ENCODE results near the gene STARD10. TPM values are rescaled to one million over a fixed set of nuclear protein-coding genes. Genes with fewer than 3 reads are reported as not detected.
"Not testable (repeated sequence)": the region's sequence is repeated elsewhere in the genome, so short reads cannot be mapped to it uniquely, and the experiment has no call there.

Gene STARD10
- total RNA-seq, 3 donors from 2014 or later: 177 to 472 (median 306) TPM

DNA sequence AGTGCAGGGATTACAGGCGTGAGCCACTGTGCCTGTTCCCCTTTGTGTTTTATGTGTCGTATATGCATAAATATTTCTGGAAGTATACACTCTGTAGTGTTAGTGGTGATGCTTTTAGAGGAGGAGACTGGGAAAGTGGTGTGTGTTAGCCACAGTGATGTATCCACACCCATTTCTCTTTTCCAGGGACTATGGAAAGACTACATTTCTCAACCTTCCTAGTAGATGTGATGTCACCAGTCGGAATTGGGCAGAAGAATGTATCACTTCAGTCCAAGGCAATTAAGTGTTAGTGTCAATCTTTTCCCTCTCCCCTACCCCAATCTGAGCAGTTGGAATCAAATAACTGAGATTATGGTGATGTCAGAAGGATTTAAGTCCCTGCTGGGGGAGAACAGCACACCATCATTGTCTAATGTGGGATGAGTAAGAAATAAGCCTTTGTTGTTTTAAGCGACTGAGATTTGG lies 14.5 kb upstream of the STARD10 start:
- Histone ChIP-seq H3K36me3 (ENCODE audit: low read depth) (no peaks in the 10 kb centered on the region), H3K4me3 (no peak overlapping the region), H3K9me3 (no peaks in the 10 kb centered on the region), H3K4me1 (ENCODE audit: low read depth) (peaks cover 7% of the 10 kb centered on the region)
- intact Hi-C loops (cut with DNase I, micrococcal nuclease): no loop called here
- DNase-seq (no peak), ATAC-seq (no peak)
- TF ChIP-seq, protein P1, sequence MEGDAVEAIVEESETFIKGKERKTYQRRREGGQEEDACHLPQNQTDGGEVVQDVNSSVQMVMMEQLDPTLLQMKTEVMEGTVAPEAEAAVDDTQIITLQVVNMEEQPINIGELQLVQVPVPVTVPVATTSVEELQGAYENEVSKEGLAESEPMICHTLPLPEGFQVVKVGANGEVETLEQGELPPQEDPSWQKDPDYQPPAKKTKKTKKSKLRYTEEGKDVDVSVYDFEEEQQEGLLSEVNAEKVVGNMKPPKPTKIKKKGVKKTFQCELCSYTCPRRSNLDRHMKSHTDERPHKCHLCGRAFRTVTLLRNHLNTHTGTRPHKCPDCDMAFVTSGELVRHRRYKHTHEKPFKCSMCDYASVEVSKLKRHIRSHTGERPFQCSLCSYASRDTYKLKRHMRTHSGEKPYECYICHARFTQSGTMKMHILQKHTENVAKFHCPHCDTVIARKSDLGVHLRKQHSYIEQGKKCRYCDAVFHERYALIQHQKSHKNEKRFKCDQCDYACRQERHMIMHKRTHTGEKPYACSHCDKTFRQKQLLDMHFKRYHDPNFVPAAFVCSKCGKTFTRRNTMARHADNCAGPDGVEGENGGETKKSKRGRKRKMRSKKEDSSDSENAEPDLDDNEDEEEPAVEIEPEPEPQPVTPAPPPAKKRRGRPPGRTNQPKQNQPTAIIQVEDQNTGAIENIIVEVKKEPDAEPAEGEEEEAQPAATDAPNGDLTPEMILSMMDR (IDR thresholded peaks at IDR 0.05): no peak

- no peaks in the 10 kb centered on the region for H3K36me3 ChIP-seq (ENCODE audit: low read depth)
- no peak for DNase-seq
- TF ChIP-seq, protein P1 (IDR thresholded peaks at IDR 0.05): no peak
- no peak overlapping the region for H3K4me3 ChIP-seq
- no peaks in the 10 kb centered on the region for H3K9me3 ChIP-seq
- intact Hi-C loops (cut with DNase I, micrococcal nuclease): no loop called here
- H3K4me1 ChIP-seq (ENCODE audit: low read depth): peaks cover 2% of the 10 kb centered on the region
- peak; percentile 35 for ATAC-seq
Measured at GRCh38 chr11:72807792-72808191, 13.9 kb upstream of the STARD10 start.

DNA sequence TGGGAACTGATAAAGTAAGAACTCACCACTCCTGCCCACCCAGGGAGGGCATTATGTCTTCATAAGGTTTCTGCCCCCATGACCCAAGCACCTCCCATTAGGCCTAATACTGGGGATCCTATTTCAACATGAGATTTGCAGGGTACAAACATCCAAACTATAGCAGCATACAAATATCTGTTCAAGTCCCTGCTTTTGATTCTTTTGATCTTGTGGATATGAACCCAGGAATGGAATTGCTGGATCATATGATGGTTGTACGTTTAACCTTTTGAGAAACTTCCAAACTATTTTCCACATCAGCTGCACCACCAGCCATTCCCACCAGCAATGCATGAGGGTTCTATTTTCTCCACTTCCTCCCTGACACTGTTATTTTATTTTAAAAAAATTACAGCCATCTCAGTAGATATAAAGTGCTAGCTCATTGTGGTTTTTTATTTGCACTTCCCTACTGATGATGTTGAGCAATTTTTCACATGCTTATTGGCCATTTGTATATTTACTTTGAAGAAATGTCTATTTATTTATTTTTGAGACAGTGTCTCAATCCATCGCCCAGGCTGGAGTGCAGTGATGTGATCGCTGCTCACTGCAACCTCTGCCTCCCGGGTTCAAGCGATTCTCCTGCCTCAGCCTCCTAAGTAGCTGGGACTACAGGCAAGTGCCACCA lies 13.3 kb upstream of the STARD10 start:
- Histone ChIP-seq H3K4me1 (ENCODE audit: low read depth) (no peaks in the 10 kb centered on the region), H3K4me3 (no peak overlapping the region), H3K36me3 (ENCODE audit: low read depth) (no peaks in the 10 kb centered on the region), H3K9me3 (no peaks in the 10 kb centered on the region)
- DNase-seq (peak in 1 of 3 donors; percentile 26), ATAC-seq (peak; percentile 31)
- intact Hi-C loops (cut with DNase I, micrococcal nuclease): no loop called here
- TF ChIP-seq, protein P1 (IDR thresholded peaks at IDR 0.05): no peak

GRCh38 chr11:72806378-72806777 lies 12.5 kb upstream of the STARD10 start:
- H3K4me3 ChIP-seq; ATAC-seq; H3K4me1 ChIP-seq (ENCODE audit: low read depth); H3K36me3 ChIP-seq (ENCODE audit: low read depth); H3K9me3 ChIP-seq; intact Hi-C loops (cut with DNase I, micrococcal nuclease): not testable (repeated sequence)
- peak in 1 of 3 donors; percentile 13 for DNase-seq

GRCh38 chr11:72805216-72805615 lies 11.4 kb upstream of the STARD10 start:
- peak in 2 of 3 donors; percentile 2 to 4 for DNase-seq
- TF ChIP-seq, protein P1 (IDR thresholded peaks at IDR 0.05): no peak
- no peak for ATAC-seq
- Histone ChIP-seq H3K4me3 (no peak overlapping the region), H3K36me3 (ENCODE audit: low read depth) (no peaks in the 10 kb centered on the region), H3K9me3 (no peaks in the 10 kb centered on the region), H3K4me1 (ENCODE audit: low read depth) (no peaks in the 10 kb centered on the region)
- intact Hi-C loops (cut with DNase I, micrococcal nuclease): no loop called here

- no peak for ATAC-seq
- intact Hi-C loops (cut with DNase I, micrococcal nuclease): no loop called here
- TF ChIP-seq, protein P1 (IDR thresholded peaks at IDR 0.05): no peak
- no peak overlapping the region for H3K4me3 ChIP-seq
- no peaks in the 10 kb centered on the region for H3K4me1 ChIP-seq (ENCODE audit: low read depth)
- peak in 1 of 3 donors; percentile 3 for DNase-seq
- no peaks in the 10 kb centered on the region for H3K9me3 ChIP-seq
- no peaks in the 10 kb centered on the region for H3K36me3 ChIP-seq (ENCODE audit: low read depth)
Measured at GRCh38 chr11:72802822-72803221, 9.0 kb upstream of the STARD10 start.
